A673 (cell line): ENCODE results near the gene ADGRB2. TPM values are rescaled to one million over a fixed set of nuclear protein-coding genes. Genes with fewer than 3 reads are reported as not detected.

Source experiments
- BruUV-seq: library from RNA; stranded (reverse); fragments of 400-500 nt; replicated peaks from 2 replicates; lab custom pipeline; 2021; lab: Mats Ljungman, UMichigan
- CTCF ChIA-PET: fragments of 300-600 bp; sonication (Branson Sonifier 250); formaldehyde crosslinking; loops from one replicate; lab custom pipeline; 2022; ENCODE audit warnings: antibody characterized with exemption; lab: Charles Lee
- POLR2A ChIA-PET: fragments of 300-600 bp; sonication (Branson Sonifier 250); formaldehyde crosslinking; loops from one replicate; lab custom pipeline; 2022; ENCODE audit warnings: antibody characterized with exemption; ENCODE audit not compliant: low non-redundant PET; lab: Charles Lee
- DNase-seq: peaks from one replicate; pipeline ENCODE4 v3.0.0-alpha.2; 2015; ENCODE audit warnings: low spot score
- H3K27ac ChIP-seq: fragments of 200-600 bp; sonication (generic); 2 replicates; pipeline ENCODE4 v1.5.1; 2016; ENCODE audit warnings: mixed run types, low read depth, mild to moderate bottlenecking, mixed read lengths, antibody characterized with exemption, low read length; ENCODE audit not compliant: poor library complexity, severe bottlenecking
- H3K27me3 ChIP-seq: fragments of 200-600 bp; sonication (generic); replicated peaks from 2 replicates; pipeline ENCODE4 v1.6.1; 2017; ENCODE audit warnings: mixed run types, low read depth, mild to moderate bottlenecking, mixed read lengths, antibody characterized with exemption, low read length; ENCODE audit not compliant: insufficient read depth, poor library complexity
- H3K36me3 ChIP-seq: fragments of 200-600 bp; sonication (generic); 2 replicates; pipeline ENCODE4 v1.6.1; 2016; ENCODE audit warnings: mixed run types, mild to moderate bottlenecking, mixed read lengths, antibody characterized with exemption, low read length; ENCODE audit not compliant: insufficient read depth, poor library complexity, severe bottlenecking
- H3K4me1 ChIP-seq: fragments of 200-600 bp; sonication (generic); 2 replicates; pipeline ENCODE4 v1.6.1; 2017; ENCODE audit warnings: mixed run types, mild to moderate bottlenecking, mixed read lengths, antibody characterized with exemption, low read length; ENCODE audit not compliant: insufficient read depth, poor library complexity, severe bottlenecking
- H3K4me3 ChIP-seq: fragments of 200-600 bp; sonication (generic); 2 replicates; pipeline ENCODE4 v1.5.1; 2016; ENCODE audit warnings: low read depth, mixed run types, mild to moderate bottlenecking, mixed read lengths, low read length; ENCODE audit not compliant: poor library complexity, severe bottlenecking
- H3K9me3 ChIP-seq: fragments of 200-600 bp; sonication (generic); 2 replicates; pipeline ENCODE4 v1.6.1; 2016; ENCODE audit warnings: mixed run types, low read depth, mild to moderate bottlenecking, mixed read lengths, antibody characterized with exemption, low read length; ENCODE audit not compliant: poor library complexity, severe bottlenecking
- CTCF ChIP-seq: fragments of 300-800, 200-600 bp; sonication (generic); conservative IDR thresholded peaks from 2 replicates; pipeline ENCODE4 v1.5.1; 2017; ENCODE audit warnings: low read depth, mild to moderate bottlenecking, antibody characterized with exemption, low read length, moderate library complexity, mixed read lengths
- EZH2 ChIP-seq: fragments of 200-600 bp; sonication (generic); IDR thresholded peaks from 2 replicates; pipeline ENCODE4 v1.6.1; 2017; ENCODE audit warnings: borderline replicate concordance, low read depth, mild to moderate bottlenecking, mixed read lengths, antibody characterized with exemption, low read length; ENCODE audit not compliant: poor library complexity, severe bottlenecking
- intact Hi-C: fragments of 100-400 bp; cut with micrococcal nuclease; formaldehyde crosslinking; loops from one replicate; pipeline ENCODE4 v1.10.0; 2022; ENCODE audit not compliant: unreplicated experiment
- total RNA-seq: library from RNA; stranded (reverse); gene quantifications from 2 replicates; pipeline ENCODE4 v1.2.3, GENCODE V29; 2021

The ADGRB2 gene
- total RNA-seq, 1 experiment from 2014 or later: 5.9 TPM

- Histone ChIP-seq H3K4me1 (peaks cover 3% of the 10 kb centered on the region), H3K36me3 (no peaks in the 10 kb centered on the region), H3K4me3 (no peak overlapping the region), H3K27me3 (peaks cover 26% of the 10 kb centered on the region), H3K27ac (no peak overlapping the region), H3K9me3 (no peaks in the 10 kb centered on the region)
- intact Hi-C loops: no loop called here
- no peak for DNase-seq
- POLR2A ChIA-PET: no interaction called here
- no TSS peak for BruUV-seq
- TF ChIP-seq EZH2 (no peak), CTCF (no peak)
- CTCF ChIA-PET: no interaction called here
Observed at GRCh38 chr1:31769720-31770390, 5.7 kb upstream of the ADGRB2 start.

- peaks cover 26% of the 10 kb centered on the region for H3K27me3 ChIP-seq
- H3K27ac ChIP-seq: no peak overlapping the region
- intact Hi-C loops: no loop called here
- no peak for DNase-seq
- H3K9me3 ChIP-seq: no peaks in the 10 kb centered on the region
- ChIA-PET POLR2A (no interaction called here), CTCF (interaction anchor here (0.6 kb wide), 1 partner anchor 20 kb away, joined by 6 read pairs; no protein-coding TSS in a partner anchor)
- no peak for TF ChIP-seq EZH2
- TF ChIP-seq CTCF: no peak
- peaks cover 8% of the 10 kb centered on the region for H3K4me1 ChIP-seq
- H3K36me3 ChIP-seq: no peaks in the 10 kb centered on the region
- BruUV-seq: no TSS peak
- no peak overlapping the region for H3K4me3 ChIP-seq
Observed at GRCh38 chr1:31768939-31769704, 5.0 kb upstream of the ADGRB2 start.

GRCh38 chr1:31768407-31768907, 4.3 kb upstream of the ADGRB2 start:
- H3K36me3 ChIP-seq: no peaks in the 10 kb centered on the region
- TF ChIP-seq CTCF: no peak
- no peak for TF ChIP-seq EZH2
- no peaks in the 10 kb centered on the region for H3K9me3 ChIP-seq
- POLR2A ChIA-PET: no interaction called here
- H3K4me1 ChIP-seq: peaks cover 8% of the 10 kb centered on the region
- DNase-seq: no peak
- H3K4me3 ChIP-seq: no peak overlapping the region
- no TSS peak for BruUV-seq
- H3K27ac ChIP-seq: no peak overlapping the region
- peaks cover 20% of the 10 kb centered on the region for H3K27me3 ChIP-seq
- intact Hi-C loops: no loop called here
- CTCF ChIA-PET: interaction anchor here (0.6 kb wide), 1 partner anchor 21 kb away, joined by 6 read pairs; no protein-coding TSS in a partner anchor
